ENCODE results near the gene CIITA.
"Not testable (repeated sequence)": the region's sequence is repeated elsewhere in the genome, so short reads cannot be mapped to it uniquely, and the experiment has no call there.

CIITA gene

GRCh38 chr16:10961231-10961630, 84.2 kb downstream of the CIITA start:
- Mint-ChIP-seq H3K4me3 (no peak overlapping the region), H3K36me3 (ENCODE audit: insufficient read depth) (peaks cover 39% of the 10 kb centered on the region), H3K27ac (peak overlapping the region in 1 of 2 donors; percentile 23), H3K9me3 (no peaks in the 10 kb centered on the region), H3K4me1 (ENCODE audit: low read depth in 2 of 2) (peaks cover 19 to 25% of the 10 kb centered on the region in 2 donors), H3K27me3 (no peaks in the 10 kb centered on the region)
- ATAC-seq (replicated peaks), result no peak
- DNase-seq, result no peak

- peak; percentile 72 for ATAC-seq (replicated peaks)
- peak overlapping the region; percentile 61 to 71 for H3K4me3 Mint-ChIP-seq
These were observed 87.3 kb downstream of the CIITA start for GRCh38 chr16:10964039-10964890.

GRCh38 chr16:10964891-10965326, 87.9 kb downstream of the CIITA start:
- ATAC-seq (replicated peaks), result peak; percentile 86
- H3K36me3 Mint-ChIP-seq (ENCODE audit: insufficient read depth), result peaks cover 17% of the 10 kb centered on the region
- H3K27me3 Mint-ChIP-seq, result no peaks in the 10 kb centered on the region
- H3K4me3 Mint-ChIP-seq, result peak overlapping the region; percentile 61 to 71
- no peaks in the 10 kb centered on the region for H3K9me3 Mint-ChIP-seq
- peak overlapping the region; percentile 9 to 25 for H3K27ac Mint-ChIP-seq
- DNase-seq, result peak in 2 of 3 experiments; percentile 22 to 24
- peaks cover 12 to 17% of the 10 kb centered on the region in 2 donors for H3K4me1 Mint-ChIP-seq (ENCODE audit: low read depth in 2 of 2)

More at GRCh38 chr16:10964039-10964890, 87.3 kb downstream of the CIITA start:
- Mint-ChIP-seq H3K27ac (peak overlapping the region; percentile 9 to 25), H3K27me3 (no peaks in the 10 kb centered on the region), H3K4me1 (ENCODE audit: low read depth in 2 of 2) (peaks cover 12 to 17% of the 10 kb centered on the region in 2 donors), H3K36me3 (ENCODE audit: insufficient read depth) (peaks cover 22% of the 10 kb centered on the region), H3K9me3 (no peaks in the 10 kb centered on the region)
- peak; percentile 76 to 77 (median 77) for DNase-seq

- Mint-ChIP-seq H3K36me3 (ENCODE audit: insufficient read depth) (peaks cover 17% of the 10 kb centered on the region), H3K9me3 (no peaks in the 10 kb centered on the region), H3K27ac (peak overlapping the region; percentile 9 to 36), H3K27me3 (no peaks in the 10 kb centered on the region), H3K4me1 (ENCODE audit: low read depth in 2 of 2) (peaks cover 12 to 17% of the 10 kb centered on the region in 2 donors), H3K4me3 (no peak overlapping the region)
- ATAC-seq (replicated peaks) (peak; percentile 19), DNase-seq (no peak)
These were observed 88.5 kb downstream of the CIITA start for GRCh38 chr16:10965440-10966061.

GRCh38 chr16:10966129-10966528, 89.1 kb downstream of the CIITA start:
- H3K4me1 Mint-ChIP-seq (ENCODE audit: low read depth in 2 of 2), result peaks cover 12 to 17% of the 10 kb centered on the region in 2 donors
- no peaks in the 10 kb centered on the region for H3K27me3 Mint-ChIP-seq
- ATAC-seq (replicated peaks), result no peak
- DNase-seq, result no peak
- H3K9me3 Mint-ChIP-seq, result no peaks in the 10 kb centered on the region
- peak overlapping the region in 1 of 2 donors; percentile 36 for H3K27ac Mint-ChIP-seq
- peaks cover 21% of the 10 kb centered on the region for H3K36me3 Mint-ChIP-seq (ENCODE audit: insufficient read depth)
- H3K4me3 Mint-ChIP-seq, result no peak overlapping the region

- not testable (repeated sequence) for H3K4me3 Mint-ChIP-seq; H3K27me3 Mint-ChIP-seq; ATAC-seq (replicated peaks); H3K9me3 Mint-ChIP-seq; DNase-seq; H3K27ac Mint-ChIP-seq
- Mint-ChIP-seq H3K4me1 (ENCODE audit: low read depth in 2 of 2) (peaks cover 12 to 17% of the 10 kb centered on the region in 2 donors), H3K36me3 (ENCODE audit: insufficient read depth) (peaks cover 25% of the 10 kb centered on the region)
These were observed 89.6 kb downstream of the CIITA start for GRCh38 chr16:10966559-10966958.

GRCh38 chr16:10967986-10968385, 91.0 kb downstream of the CIITA start:
- no peak for ATAC-seq (replicated peaks)
- DNase-seq, result no peak
- H3K27ac Mint-ChIP-seq, result no peak overlapping the region
- H3K27me3 Mint-ChIP-seq, result no peaks in the 10 kb centered on the region
- no peak overlapping the region for H3K4me3 Mint-ChIP-seq
- H3K36me3 Mint-ChIP-seq (ENCODE audit: insufficient read depth), result peaks cover 27% of the 10 kb centered on the region
- H3K4me1 Mint-ChIP-seq (ENCODE audit: low read depth in 2 of 2), result peaks cover 14 to 17% of the 10 kb centered on the region in 2 donors
- H3K9me3 Mint-ChIP-seq, result no peaks in the 10 kb centered on the region

- Mint-ChIP-seq H3K27ac (no peak overlapping the region), H3K36me3 (ENCODE audit: insufficient read depth) (peaks cover 25% of the 10 kb centered on the region), H3K4me3 (no peak overlapping the region), H3K9me3 (no peaks in the 10 kb centered on the region), H3K27me3 (no peaks in the 10 kb centered on the region), H3K4me1 (ENCODE audit: low read depth in 2 of 2) (peaks cover 14 to 17% of the 10 kb centered on the region in 2 donors)
- DNase-seq, result no peak
- ATAC-seq (replicated peaks), result no peak
These were observed 91.5 kb downstream of the CIITA start for GRCh38 chr16:10968498-10968897.

- no peak for DNase-seq
- ATAC-seq (replicated peaks), result no peak
- H3K36me3 Mint-ChIP-seq (ENCODE audit: insufficient read depth), result peaks cover 17% of the 10 kb centered on the region
- no peaks in the 10 kb centered on the region for H3K9me3 Mint-ChIP-seq
- H3K27ac Mint-ChIP-seq, result no peak overlapping the region
- peaks cover 5 to 8% of the 10 kb centered on the region in 2 donors for H3K4me1 Mint-ChIP-seq (ENCODE audit: low read depth in 2 of 2)
- H3K27me3 Mint-ChIP-seq, result no peaks in the 10 kb centered on the region
- H3K4me3 Mint-ChIP-seq, result no peak overlapping the region
These were observed 92.6 kb downstream of the CIITA start for GRCh38 chr16:10969615-10970014.

- Mint-ChIP-seq H3K27me3 (no peaks in the 10 kb centered on the region), H3K36me3 (ENCODE audit: insufficient read depth) (peaks cover 18% of the 10 kb centered on the region), H3K4me3 (no peak overlapping the region), H3K4me1 (ENCODE audit: low read depth in 2 of 2) (peaks cover 2 to 4% of the 10 kb centered on the region in 2 donors), H3K27ac (no peak overlapping the region), H3K9me3 (no peaks in the 10 kb centered on the region)
- DNase-seq (no peak), ATAC-seq (replicated peaks) (no peak)
These were observed 93.1 kb downstream of the CIITA start for GRCh38 chr16:10970065-10970464.

- H3K27ac Mint-ChIP-seq, result no peak overlapping the region
- no peak overlapping the region for H3K4me3 Mint-ChIP-seq
- no peak for ATAC-seq (replicated peaks)
These were observed 94.6 kb downstream of the CIITA start for GRCh38 chr16:10971560-10971961.

GRCh38 chr16:10972108-10972818, 95.3 kb downstream of the CIITA start:
- Mint-ChIP-seq H3K4me1 (ENCODE audit: low read depth in 2 of 2) (peaks cover 0 to 1% of the 10 kb centered on the region in 2 donors), H3K4me3 (no peak overlapping the region), H3K9me3 (no peaks in the 10 kb centered on the region), H3K36me3 (ENCODE audit: insufficient read depth) (peaks cover 25% of the 10 kb centered on the region), H3K27me3 (no peaks in the 10 kb centered on the region), H3K27ac (no peak overlapping the region)
- DNase-seq, result no peak
- ATAC-seq (replicated peaks), result no peak

More at GRCh38 chr16:10971560-10971961, 94.6 kb downstream of the CIITA start:
- no peaks in the 10 kb centered on the region for H3K27me3 Mint-ChIP-seq
- H3K36me3 Mint-ChIP-seq (ENCODE audit: insufficient read depth), result peaks cover 24% of the 10 kb centered on the region
- no peaks in the 10 kb centered on the region for H3K9me3 Mint-ChIP-seq
- H3K4me1 Mint-ChIP-seq (ENCODE audit: low read depth in 2 of 2), result peaks cover 0 to 1% of the 10 kb centered on the region in 2 donors
- DNase-seq, result peak; percentile 22 to 37 (median 33)

GRCh38 chr16:10972819-10973464, 95.9 kb downstream of the CIITA start:
- DNase-seq (no peak), ATAC-seq (replicated peaks) (no peak)
- peaks cover 0 to 4% of the 10 kb centered on the region in 2 donors for H3K4me1 Mint-ChIP-seq (ENCODE audit: low read depth in 2 of 2)
- H3K36me3 Mint-ChIP-seq (ENCODE audit: insufficient read depth), result peaks cover 31% of the 10 kb centered on the region
- H3K27me3 Mint-ChIP-seq, result no peaks in the 10 kb centered on the region
- no peak overlapping the region for H3K27ac Mint-ChIP-seq
- no peak overlapping the region for H3K4me3 Mint-ChIP-seq
- H3K9me3 Mint-ChIP-seq, result no peaks in the 10 kb centered on the region
